LHCN-M2 (cell line): ENCODE measurements around the gene NAA35. TPM values are rescaled to one million over a fixed set of nuclear protein-coding genes. Genes with fewer than 3 reads are reported as not detected.

Experiments used
- DNase-seq: peaks from one replicate; pipeline ENCODE4 v3.0.0-alpha.2; 2012; ENCODE audit warnings: low read depth
- total RNA-seq: library from RNA; depleted of rRNA; stranded (reverse); fragments of >200 nt; gene quantifications from 2 replicates; pipeline ENCODE4 v1.2.3, GENCODE V29; 2014; rRNA removed

The NAA35 gene
- total RNA-seq, 1 experiment from 2014 or later, result 19.1 TPM

DNA sequence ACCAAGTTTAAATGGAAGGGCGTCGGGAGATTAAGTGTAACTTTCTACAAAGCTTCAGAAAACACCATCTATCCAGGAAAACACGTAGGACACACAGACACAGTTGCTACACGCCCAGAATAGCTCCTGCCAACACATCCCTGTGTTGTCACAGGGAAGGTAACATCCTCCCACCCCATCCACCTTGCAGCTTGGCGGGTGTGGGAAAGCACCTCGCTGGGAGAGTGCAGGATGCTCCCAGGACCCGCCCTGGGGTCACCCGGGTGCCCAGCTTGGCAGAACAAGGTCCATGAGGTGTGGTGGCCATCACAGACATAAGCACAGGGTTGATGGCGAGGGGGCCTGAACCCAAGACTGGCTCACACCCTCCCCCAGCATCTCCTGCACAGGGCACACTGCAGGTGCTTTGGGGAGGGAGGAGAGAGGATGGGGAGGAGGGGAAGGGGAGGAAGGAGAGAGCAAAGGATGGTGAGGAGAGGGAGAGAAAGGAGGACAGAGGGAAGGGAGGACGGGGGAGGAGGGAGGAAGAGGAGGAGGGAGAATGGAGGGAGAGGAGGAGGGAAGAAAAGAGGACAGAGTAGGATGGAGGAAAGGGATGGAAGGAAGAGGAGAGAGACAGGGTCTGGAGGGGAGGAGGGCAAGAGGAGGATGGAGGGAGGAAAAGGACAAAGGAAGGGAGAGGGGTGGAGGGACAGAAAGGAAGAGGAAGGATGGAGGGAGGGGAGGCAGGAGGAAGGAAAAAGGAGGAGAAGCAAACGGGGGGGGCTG lies 121.2 kb downstream of the NAA35 start:
- no peak for DNase-seq

DNA sequence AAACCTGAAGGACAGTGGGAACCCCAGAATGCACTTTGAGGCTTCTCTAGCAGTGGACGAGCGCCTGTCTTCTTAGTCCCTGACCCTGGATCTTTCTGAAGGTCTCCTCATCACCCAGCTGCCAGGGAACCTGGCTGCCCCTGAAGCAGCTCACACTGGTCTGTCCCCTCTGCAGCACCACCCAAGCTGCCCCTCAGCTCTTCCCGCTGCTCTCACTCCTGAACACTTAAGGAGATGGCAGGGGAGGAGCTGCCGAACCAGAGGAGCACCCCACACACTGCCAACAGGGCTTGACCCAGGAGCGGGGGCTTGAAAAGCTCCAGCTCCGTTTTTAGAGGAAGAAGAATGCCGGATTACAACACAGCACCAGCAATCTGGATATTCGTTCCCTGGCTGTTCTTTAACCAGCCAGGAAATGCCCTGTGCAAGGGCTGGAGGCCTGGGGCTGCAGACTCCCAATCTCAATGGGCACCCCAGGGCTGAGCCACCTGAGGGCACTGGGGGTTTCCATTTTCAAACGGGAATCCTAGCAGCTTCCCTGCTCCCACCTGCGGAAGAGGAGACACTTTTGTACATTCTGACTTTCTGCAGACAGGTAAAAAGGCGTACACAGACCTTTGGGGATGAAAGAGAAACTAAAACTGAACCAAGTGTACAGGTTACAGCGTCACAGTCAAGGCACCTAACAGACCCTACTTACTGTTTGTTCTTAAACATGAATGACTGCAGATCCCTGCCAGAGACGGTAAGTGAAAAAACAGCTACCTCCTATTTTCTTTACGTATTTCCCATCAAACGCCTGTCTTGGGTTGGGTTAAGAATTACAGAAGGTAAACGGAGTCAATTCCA lies 122.1 kb downstream of the NAA35 start:
- DNase-seq, result no peak

DNA sequence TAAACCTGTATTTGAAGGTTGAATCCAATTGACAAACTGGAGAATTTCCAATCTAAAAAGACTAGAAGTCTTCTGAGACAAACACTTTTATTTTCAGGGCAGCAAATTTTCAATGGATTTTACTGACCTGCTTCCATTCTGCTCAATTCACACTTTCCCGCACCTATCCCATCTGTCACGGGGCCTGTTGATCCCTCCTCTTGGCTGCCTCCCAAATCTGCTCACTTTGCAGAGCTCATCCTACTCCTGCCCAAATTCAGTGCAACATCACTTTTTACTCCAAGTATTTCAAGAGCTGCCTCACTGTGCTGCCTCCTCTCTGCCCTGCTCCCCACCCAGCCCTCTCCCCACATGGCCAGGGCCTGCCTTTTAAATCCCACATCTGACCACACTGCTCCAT lies 123.3 kb downstream of the NAA35 start:
- DNase-seq, result no peak

DNA sequence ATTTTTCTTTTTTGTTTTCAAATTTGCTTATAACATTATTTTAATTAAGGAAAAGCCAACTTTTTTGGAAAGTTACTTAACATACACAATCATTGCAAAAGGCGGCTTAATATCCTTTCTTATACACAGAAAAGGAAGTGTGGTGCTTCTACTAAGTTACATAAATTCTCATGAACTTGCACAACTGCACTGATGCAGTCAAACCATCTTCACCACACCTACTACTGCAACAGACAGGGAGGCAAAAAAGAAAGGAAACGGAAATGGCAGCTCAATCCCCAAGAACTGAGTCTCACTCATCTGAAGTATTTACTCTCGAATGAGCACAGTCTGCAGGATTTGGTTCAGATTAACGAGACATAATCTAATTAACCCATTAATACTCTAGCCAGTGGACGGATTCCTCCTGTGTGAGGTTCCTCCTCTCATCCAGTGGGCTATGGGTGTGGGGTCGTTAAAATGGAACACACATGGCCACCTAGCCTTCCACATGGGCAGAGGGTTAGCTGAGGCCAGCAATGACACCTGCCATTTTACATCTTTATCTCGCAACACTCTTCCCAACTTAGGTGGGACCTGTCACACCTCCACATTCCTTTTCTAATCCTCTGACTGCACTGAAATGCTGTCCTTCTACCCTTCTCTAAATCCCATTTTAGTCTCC lies 128.4 kb downstream of the NAA35 start:
- DNase-seq, result no peak

Other genes starting within 250 kb of the NAA35 start
- 4.5 and 4.8 TPM in 2 replicates for gene AGTPBP1, start 199.2 kb upstream of the NAA35 start, total RNA-seq
- gene GOLM1, start 158.4 kb downstream of the NAA35 start, total RNA-seq, result 39.0 and 48.5 TPM in 2 replicates